Glutamatergic neuron (in vitro differentiated cells): Measurements from ENCODE around the gene SOX13. TPM values are rescaled to one million over a fixed set of nuclear protein-coding genes. Genes with fewer than 3 reads are reported as not detected.

ENCODE experiments used
- DNase-seq: peaks from one replicate; pipeline ENCODE4 v3.0.0; 2022
- H3K27ac Mint-ChIP-seq: one replicate; pipeline ENCODE4 v1.8.0; 2020; ENCODE audit warnings: mild to moderate bottlenecking, mixed read lengths, inconsistent platforms; ENCODE audit not compliant: unreplicated experiment
- H3K27me3 Mint-ChIP-seq: one replicate; pipeline ENCODE4 v1.8.0; 2020; ENCODE audit warnings: mild to moderate bottlenecking, moderate library complexity, mixed read lengths, inconsistent platforms; ENCODE audit not compliant: unreplicated experiment
- H3K36me3 Mint-ChIP-seq: one replicate; pipeline ENCODE4 v1.8.0; 2020; ENCODE audit warnings: mild to moderate bottlenecking, mixed read lengths, inconsistent platforms; ENCODE audit not compliant: unreplicated experiment
- H3K4me1 Mint-ChIP-seq: one replicate; pipeline ENCODE4 v1.8.0; 2020; ENCODE audit warnings: mild to moderate bottlenecking, low read depth, mixed read lengths, inconsistent platforms; ENCODE audit not compliant: unreplicated experiment
- H3K4me3 Mint-ChIP-seq: one replicate; pipeline ENCODE4 v1.8.0; 2020; ENCODE audit warnings: mild to moderate bottlenecking, mixed read lengths, inconsistent platforms; ENCODE audit not compliant: unreplicated experiment
- H3K9me3 Mint-ChIP-seq: one replicate; pipeline ENCODE4 v1.8.0; 2020; ENCODE audit warnings: mild to moderate bottlenecking, moderate library complexity, mixed read lengths, inconsistent platforms; ENCODE audit not compliant: unreplicated experiment
- CTCF ChIP-seq: fragments of 200-600 bp; sonication (generic); IDR thresholded peaks from one replicate; pipeline ENCODE4 v1.5.0; 2021; ENCODE audit not compliant: partially characterized antibody, unreplicated experiment
- total RNA-seq: library from RNA; stranded (reverse); fragmentation: NEBNext Ultra II Directional; extraction: Animal tissue kit (Norgen Biotek cat#: 25700); gene quantifications from one replicate; pipeline ENCODE4 v1.2.1, GENCODE V29; 2021; ENCODE audit not compliant: unreplicated experiment

The SOX13 gene
- total RNA-seq, 1 donor from 2014 or later = 2.2 TPM

- TF ChIP-seq CTCF = no peak
- DNase-seq = no peak
- H3K36me3 Mint-ChIP-seq = peaks cover 3% of the 10 kb centered on the region
- H3K9me3 Mint-ChIP-seq = peaks cover under 1% of the 10 kb centered on the region
- H3K4me3 Mint-ChIP-seq = no peak overlapping the region
- no peak overlapping the region for H3K27ac Mint-ChIP-seq
- peaks cover 9% of the 10 kb centered on the region for H3K27me3 Mint-ChIP-seq
- peaks cover 2% of the 10 kb centered on the region for H3K4me1 Mint-ChIP-seq
These were observed 41.7 kb upstream of the SOX13 start for GRCh38 chr1:204031098-204031710.

GRCh38 chr1:204032642-204033235, 40.2 kb upstream of the SOX13 start:
- no peak for DNase-seq
- no peak overlapping the region for H3K4me3 Mint-ChIP-seq
- H3K27me3 Mint-ChIP-seq = peaks cover 5% of the 10 kb centered on the region
- TF ChIP-seq CTCF = no peak
- H3K36me3 Mint-ChIP-seq = peaks cover 3% of the 10 kb centered on the region
- no peak overlapping the region for H3K27ac Mint-ChIP-seq
- peaks cover 2% of the 10 kb centered on the region for H3K4me1 Mint-ChIP-seq
- H3K9me3 Mint-ChIP-seq = peaks cover 1% of the 10 kb centered on the region

GRCh38 chr1:204033306-204033705, 39.6 kb upstream of the SOX13 start:
- Mint-ChIP-seq H3K36me3 (peaks cover 3% of the 10 kb centered on the region), H3K9me3 (peaks cover 3% of the 10 kb centered on the region), H3K27me3 (peaks cover 5% of the 10 kb centered on the region), H3K27ac (no peak overlapping the region), H3K4me3 (no peak overlapping the region), H3K4me1 (peaks cover 2% of the 10 kb centered on the region)
- DNase-seq = no peak
- no peak for TF ChIP-seq CTCF

- peak; percentile 34 for TF ChIP-seq CTCF
- Mint-ChIP-seq H3K27ac (no peak overlapping the region), H3K4me3 (no peak overlapping the region), H3K27me3 (peaks cover 2% of the 10 kb centered on the region), H3K36me3 (peaks cover 3% of the 10 kb centered on the region), H3K9me3 (peaks cover 3% of the 10 kb centered on the region), H3K4me1 (peaks cover 2% of the 10 kb centered on the region)
- DNase-seq = no peak
These were observed 35.8 kb upstream of the SOX13 start for GRCh38 chr1:204036882-204037655.
